GM12874 (cell line): Measurements from ENCODE around the gene AFF2.

Experiments used
- CTCF ChIP-seq: IDR thresholded peaks from 2 replicates; pipeline ENCODE4 v1.5.1; 2011; ENCODE audit warnings: low read depth, mild to moderate bottlenecking, control low read depth, low read length, moderate library complexity; ENCODE audit not compliant: insufficient read depth

The AFF2 gene

GRCh38 chrX:149007423-149007822, 507.0 kb downstream of the AFF2 start:
- TF ChIP-seq CTCF = no peak

- TF ChIP-seq CTCF = no peak
These were observed 509.8 kb downstream of the AFF2 start for GRCh38 chrX:149010013-149010852.

- no peak for TF ChIP-seq CTCF
These were observed 510.4 kb downstream of the AFF2 start for GRCh38 chrX:149010853-149011224.

- TF ChIP-seq CTCF = no peak
These were observed 512.7 kb downstream of the AFF2 start for GRCh38 chrX:149013081-149013480.

- TF ChIP-seq CTCF = no peak
These were observed 520.7 kb downstream of the AFF2 start for GRCh38 chrX:149021159-149021558.

GRCh38 chrX:149022485-149022884, 522.1 kb downstream of the AFF2 start:
- no peak for TF ChIP-seq CTCF

- no peak for TF ChIP-seq CTCF
These were observed 532.0 kb downstream of the AFF2 start for GRCh38 chrX:149032449-149032848.
